Neural crest cell (in vitro differentiated cells): Measurements from ENCODE around the gene PCNX2. TPM values are rescaled to one million over a fixed set of nuclear protein-coding genes. Genes with fewer than 3 reads are reported as not detected.
"Not testable (repeated sequence)": the region's sequence is repeated elsewhere in the genome, so short reads cannot be mapped to it uniquely, and the experiment has no call there.

Source experiments
- DNase-seq: peaks from one replicate; pipeline ENCODE4 v3.0.0; 2021; ENCODE audit warnings: low read depth, mixed read lengths, low spot score
- H3K27ac Mint-ChIP-seq: one replicate; pipeline ENCODE4 v1.8.0; 2021; ENCODE audit warnings: mild to moderate bottlenecking, mixed read lengths; ENCODE audit not compliant: unreplicated experiment
- H3K27me3 Mint-ChIP-seq: 2 replicates; pipeline ENCODE4 v1.8.0; 2021; ENCODE audit warnings: low read depth, mild to moderate bottlenecking, mixed read lengths
- H3K36me3 Mint-ChIP-seq: 2 replicates; pipeline ENCODE4 v1.8.0; 2021; ENCODE audit warnings: low read depth, mild to moderate bottlenecking, mixed read lengths
- H3K4me1 Mint-ChIP-seq: 2 replicates; pipeline ENCODE4 v1.8.0; 2021; ENCODE audit warnings: mixed read lengths
- H3K4me3 Mint-ChIP-seq: one replicate; pipeline ENCODE4 v1.8.0; 2021; ENCODE audit warnings: mild to moderate bottlenecking, mixed read lengths
- H3K9me3 Mint-ChIP-seq: 2 replicates; pipeline ENCODE4 v1.8.0; 2021; ENCODE audit warnings: mixed read lengths
- CTCF ChIP-seq: fragments of 200-600 bp; sonication (generic); conservative IDR thresholded peaks from 2 replicates; pipeline ENCODE4 v1.5.0; 2021; ENCODE audit warnings: antibody characterized with exemption, mild to moderate bottlenecking
- total RNA-seq: library from RNA; stranded (reverse); gene quantifications from 2 replicates; pipeline ENCODE4 v1.2.1, GENCODE V29; 2021

Gene PCNX2
- total RNA-seq, 1 donor from 2014 or later = 13.6 TPM

- Mint-ChIP-seq H3K4me1 (peaks cover 26% of the 10 kb centered on the region), H3K27ac (peak overlapping the region; percentile 83), H3K9me3 (no peaks in the 10 kb centered on the region), H3K27me3 (no peaks in the 10 kb centered on the region), H3K36me3 (peaks cover 7% of the 10 kb centered on the region), H3K4me3 (peak overlapping the region; percentile 9)
- TF ChIP-seq CTCF = no peak
- no peak for DNase-seq
Measured at GRCh38 chr1:233006108-233006507, 289.4 kb downstream of the PCNX2 start.

GRCh38 chr1:233005703-233006102, 289.8 kb downstream of the PCNX2 start:
- no peak for TF ChIP-seq CTCF
- Mint-ChIP-seq H3K27me3 (no peaks in the 10 kb centered on the region), H3K9me3 (no peaks in the 10 kb centered on the region), H3K4me3 (peak overlapping the region; percentile 9), H3K27ac (peak overlapping the region; percentile 81), H3K36me3 (peaks cover 7% of the 10 kb centered on the region), H3K4me1 (peaks cover 26% of the 10 kb centered on the region)
- DNase-seq = no peak

GRCh38 chr1:233005156-233005555, 290.4 kb downstream of the PCNX2 start:
- H3K36me3 Mint-ChIP-seq = peaks cover 9% of the 10 kb centered on the region
- H3K4me1 Mint-ChIP-seq = peaks cover 26% of the 10 kb centered on the region
- H3K27ac Mint-ChIP-seq = no peak overlapping the region
- no peak for DNase-seq
- no peak for TF ChIP-seq CTCF
- H3K4me3 Mint-ChIP-seq = no peak overlapping the region
- H3K27me3 Mint-ChIP-seq = no peaks in the 10 kb centered on the region
- no peaks in the 10 kb centered on the region for H3K9me3 Mint-ChIP-seq

- H3K4me1 Mint-ChIP-seq = peaks cover 26% of the 10 kb centered on the region
- TF ChIP-seq CTCF = no peak
- H3K9me3 Mint-ChIP-seq = no peaks in the 10 kb centered on the region
- H3K36me3 Mint-ChIP-seq = peaks cover 12% of the 10 kb centered on the region
- no peak overlapping the region for H3K27ac Mint-ChIP-seq
- H3K27me3 Mint-ChIP-seq = no peaks in the 10 kb centered on the region
- no peak for DNase-seq
- no peak overlapping the region for H3K4me3 Mint-ChIP-seq
Measured at GRCh38 chr1:233004451-233004850, 291.1 kb downstream of the PCNX2 start.

GRCh38 chr1:233003638-233004037, 291.9 kb downstream of the PCNX2 start:
- H3K9me3 Mint-ChIP-seq, DNase-seq, H3K4me3 Mint-ChIP-seq, H3K27me3 Mint-ChIP-seq, H3K27ac Mint-ChIP-seq: not testable (repeated sequence)
- peaks cover 26% of the 10 kb centered on the region for H3K4me1 Mint-ChIP-seq
- H3K36me3 Mint-ChIP-seq = peaks cover 14% of the 10 kb centered on the region

- peaks cover 30% of the 10 kb centered on the region for H3K36me3 Mint-ChIP-seq
- H3K4me3 Mint-ChIP-seq = no peak overlapping the region
- no peak for TF ChIP-seq CTCF
- H3K27ac Mint-ChIP-seq = no peak overlapping the region
- DNase-seq = no peak
- no peaks in the 10 kb centered on the region for H3K27me3 Mint-ChIP-seq
- no peaks in the 10 kb centered on the region for H3K9me3 Mint-ChIP-seq
- H3K4me1 Mint-ChIP-seq = peaks cover 4% of the 10 kb centered on the region
Measured at GRCh38 chr1:232999956-233000625, 295.4 kb downstream of the PCNX2 start.
